ENCODE data around the gene PUS1.

DNA sequence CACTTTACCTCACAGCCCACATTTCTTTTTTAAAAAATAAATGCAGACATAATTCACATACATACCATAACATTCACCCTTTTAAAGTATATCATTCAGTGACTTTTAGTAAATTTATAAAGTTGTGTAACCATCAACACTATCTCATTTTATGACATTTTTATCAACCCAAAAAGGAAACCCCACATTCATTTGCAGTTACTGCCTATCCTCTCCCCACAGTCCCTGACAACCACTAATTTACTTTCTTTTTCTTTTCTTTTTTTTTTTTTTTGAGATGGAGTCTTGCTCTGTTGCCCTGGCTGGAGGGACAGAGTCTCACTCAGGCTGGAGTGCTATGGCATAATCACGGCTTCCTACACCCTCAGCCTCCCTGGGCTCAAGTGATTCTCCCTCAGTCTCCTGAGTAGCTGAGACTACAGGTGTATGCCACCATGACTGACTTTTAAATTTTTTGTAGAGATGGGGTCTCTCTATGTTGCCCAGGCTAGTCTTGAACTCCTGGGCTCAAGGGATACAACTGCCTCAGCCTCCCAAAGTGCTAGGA lies 19.2 kb downstream of the PUS1 start:
- no peak for TF ChIP-seq POLR2A (IDR thresholded peaks at IDR 0.05; ENCODE audit: low read depth, low read length)
- TF ChIP-seq POLR2AphosphoS5 (IDR thresholded peaks at IDR 0.05; ENCODE audit: low read depth, low read length): no peak
- no peak for TF ChIP-seq TAF1 (IDR thresholded peaks at IDR 0.05; ENCODE audit: borderline replicate concordance, low read depth, low read length)

All from GM12892 (cell line).